ENCODE data around the gene NOS1AP.

Gene NOS1AP

GRCh38 chr1:162185314-162186025 is 116.0 kb downstream of the NOS1AP start:
- H3K27ac ChIP-seq (ENCODE audit: low read depth, low read length) = no peak overlapping the region
- no peaks in the 10 kb centered on the region for H3K36me3 ChIP-seq (ENCODE audit: insufficient read depth, low read length)
- H3K4me3 ChIP-seq (ENCODE audit: low read length) = no peak overlapping the region
- no peaks in the 10 kb centered on the region for H3K27me3 ChIP-seq (ENCODE audit: insufficient read depth, low read length)
- H3K9ac ChIP-seq (ENCODE audit: low read depth, low read length) = no peak overlapping the region
- 93% methylated on average over 3 of the region's 4 CpGs for WGBS
- peaks cover 8% of the 10 kb centered on the region for H3K4me1 ChIP-seq (ENCODE audit: insufficient read depth, low read length)
- H3K9me3 ChIP-seq (ENCODE audit: insufficient read depth, low read depth, low read length) = 0 out of 2 replicates have a peak, but pooled peaks cover 2% of the 10 kb centered on the region

- Histone ChIP-seq H3K4me3 (ENCODE audit: low read length) (no peak overlapping the region), H3K27ac (ENCODE audit: low read depth, low read length) (no peak overlapping the region), H3K9ac (ENCODE audit: low read depth, low read length) (no peak overlapping the region), H3K36me3 (ENCODE audit: insufficient read depth, low read length) (no peaks in the 10 kb centered on the region), H3K9me3 (ENCODE audit: insufficient read depth, low read depth, low read length) (0 out of 2 replicates have a peak, but pooled peaks cover 2% of the 10 kb centered on the region), H3K4me1 (ENCODE audit: insufficient read depth, low read length) (peaks cover 8% of the 10 kb centered on the region), H3K27me3 (ENCODE audit: insufficient read depth, low read length) (no peaks in the 10 kb centered on the region)
- WGBS = 100% methylated on average over 1 of the region's 1 CpG
Measured at GRCh38 chr1:162186026-162186374, 116.5 kb downstream of the NOS1AP start.

DNA sequence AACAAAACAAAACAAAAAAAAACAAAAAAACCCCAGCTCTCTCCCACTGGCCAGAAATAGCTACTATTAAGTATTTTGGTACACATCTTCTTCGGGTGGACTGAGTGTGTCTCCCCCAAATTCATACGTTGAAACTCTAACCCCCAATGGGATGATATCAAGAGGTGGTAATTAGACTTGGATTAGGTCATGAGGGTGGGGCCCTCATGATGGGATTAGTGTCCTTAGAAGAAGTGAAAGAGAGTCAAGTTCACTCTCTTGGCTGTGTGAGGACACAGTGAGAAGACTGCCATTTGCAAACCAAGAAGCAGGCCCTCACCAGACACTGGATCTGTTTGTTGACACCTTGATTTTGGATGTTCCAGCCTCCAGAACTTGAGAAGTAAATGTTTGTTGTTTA is 116.9 kb downstream of the NOS1AP start:
- Histone ChIP-seq H3K9me3 (ENCODE audit: insufficient read depth, low read depth, low read length) (0 out of 2 replicates have a peak, but pooled peaks cover 2% of the 10 kb centered on the region), H3K36me3 (ENCODE audit: insufficient read depth, low read length) (no peaks in the 10 kb centered on the region), H3K9ac (ENCODE audit: low read depth, low read length) (no peak overlapping the region), H3K4me3 (ENCODE audit: low read length) (no peak overlapping the region), H3K4me1 (ENCODE audit: insufficient read depth, low read length) (peaks cover 8% of the 10 kb centered on the region), H3K27ac (ENCODE audit: low read depth, low read length) (no peak overlapping the region), H3K27me3 (ENCODE audit: insufficient read depth, low read length) (no peaks in the 10 kb centered on the region)
- 0% methylated on average over 1 of the region's 2 CpGs for WGBS

- no peak overlapping the region for H3K27ac ChIP-seq (ENCODE audit: low read depth, low read length)
- 86% methylated on average over 1 of the region's 1 CpG for WGBS
Measured at GRCh38 chr1:162187687-162188276, 118.3 kb downstream of the NOS1AP start.

DNA sequence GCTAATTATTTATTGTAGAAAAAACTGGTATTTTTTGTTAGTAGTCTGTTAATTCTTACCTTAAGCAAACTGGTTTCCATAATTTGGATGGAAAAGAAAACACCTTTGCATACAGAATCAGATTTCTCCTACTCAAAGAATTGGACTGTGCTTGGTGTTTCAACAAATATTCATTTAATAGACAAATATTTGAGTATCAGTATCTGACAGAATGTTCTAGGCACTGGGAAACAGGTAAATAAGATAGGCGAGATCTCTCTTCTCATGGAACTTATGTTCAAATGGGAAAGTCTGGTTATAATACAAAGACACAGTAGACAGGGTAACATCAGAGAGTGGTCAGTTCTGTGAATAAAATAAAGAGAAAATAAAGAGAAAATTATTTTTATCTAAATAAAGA is 119.9 kb downstream of the NOS1AP start:
- Histone ChIP-seq H3K9ac (ENCODE audit: low read depth, low read length) (no peak overlapping the region), H3K4me1 (ENCODE audit: insufficient read depth, low read length) (peaks cover 27% of the 10 kb centered on the region), H3K27ac (ENCODE audit: low read depth, low read length) (no peak overlapping the region), H3K4me3 (ENCODE audit: low read length) (no peak overlapping the region), H3K9me3 (ENCODE audit: insufficient read depth, low read depth, low read length) (0 out of 2 replicates have a peak, but pooled peaks cover 2% of the 10 kb centered on the region), H3K27me3 (ENCODE audit: insufficient read depth, low read length) (no peaks in the 10 kb centered on the region), H3K36me3 (ENCODE audit: insufficient read depth, low read length) (no peaks in the 10 kb centered on the region)
- WGBS = 100% methylated on average over 1 of the region's 1 CpG

More at GRCh38 chr1:162187687-162188276, 118.3 kb downstream of the NOS1AP start:
- Histone ChIP-seq H3K27me3 (ENCODE audit: insufficient read depth, low read length) (no peaks in the 10 kb centered on the region), H3K9me3 (ENCODE audit: insufficient read depth, low read depth, low read length) (0 out of 2 replicates have a peak, but pooled peaks cover 2% of the 10 kb centered on the region), H3K4me1 (ENCODE audit: insufficient read depth, low read length) (peaks cover 14% of the 10 kb centered on the region), H3K36me3 (ENCODE audit: insufficient read depth, low read length) (no peaks in the 10 kb centered on the region), H3K4me3 (ENCODE audit: low read length) (no peak overlapping the region), H3K9ac (ENCODE audit: low read depth, low read length) (no peak overlapping the region)

DNA sequence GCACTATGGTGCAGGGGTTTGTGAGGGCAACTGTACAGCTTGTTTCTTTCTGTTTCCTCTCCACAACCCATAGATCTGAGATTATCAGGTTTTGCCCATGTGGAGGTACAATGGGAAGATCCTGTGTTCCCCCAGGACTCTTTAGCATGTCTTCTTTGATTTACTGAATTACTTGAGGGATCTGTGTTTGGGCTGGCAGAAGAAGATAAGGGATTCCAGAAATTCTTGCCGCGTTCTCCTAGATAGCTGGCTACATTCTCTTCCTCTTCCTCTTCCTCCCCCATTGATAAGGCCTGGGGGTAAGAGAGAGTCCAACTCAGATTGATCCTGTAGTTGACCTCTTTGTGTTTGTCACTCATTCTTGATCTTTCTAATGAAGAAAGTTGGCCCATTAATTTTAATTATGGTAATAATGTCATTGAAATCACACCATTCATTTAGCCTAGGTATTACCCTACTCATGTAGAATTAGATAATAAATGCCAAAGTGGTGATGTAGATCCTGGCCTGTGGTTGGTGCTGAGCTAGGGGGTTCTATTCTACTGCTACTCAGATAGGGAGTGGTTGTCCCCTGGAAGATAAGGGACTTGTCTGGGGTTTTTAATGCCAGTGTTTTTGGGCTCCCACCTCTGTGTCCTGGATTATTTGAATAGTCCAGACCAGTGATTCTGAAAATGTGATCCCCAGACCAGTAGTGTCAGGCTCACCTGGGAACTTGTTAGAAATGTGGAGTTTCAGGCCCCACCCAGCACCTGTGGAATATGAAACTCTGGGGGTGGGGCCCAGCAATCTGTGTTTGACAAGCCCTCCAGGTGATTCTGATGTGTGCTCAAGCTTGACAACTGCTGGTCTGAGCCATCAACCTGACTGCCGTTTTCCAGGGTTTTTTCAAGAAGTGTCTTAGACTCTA is 122.2 kb downstream of the NOS1AP start:
- Histone ChIP-seq H3K9me3 (ENCODE audit: insufficient read depth, low read depth, low read length) (0 out of 2 replicates have a peak, but pooled peaks cover under 1% of the 10 kb centered on the region), H3K27ac (ENCODE audit: low read depth, low read length) (no peak overlapping the region), H3K4me3 (ENCODE audit: low read length) (no peak overlapping the region), H3K4me1 (ENCODE audit: insufficient read depth, low read length) (peaks cover 21% of the 10 kb centered on the region), H3K27me3 (ENCODE audit: insufficient read depth, low read length) (no peaks in the 10 kb centered on the region), H3K36me3 (ENCODE audit: insufficient read depth, low read length) (no peaks in the 10 kb centered on the region), H3K9ac (ENCODE audit: low read depth, low read length) (no peak overlapping the region)
- 81% methylated on average over 1 of the region's 3 CpGs for WGBS

DNA sequence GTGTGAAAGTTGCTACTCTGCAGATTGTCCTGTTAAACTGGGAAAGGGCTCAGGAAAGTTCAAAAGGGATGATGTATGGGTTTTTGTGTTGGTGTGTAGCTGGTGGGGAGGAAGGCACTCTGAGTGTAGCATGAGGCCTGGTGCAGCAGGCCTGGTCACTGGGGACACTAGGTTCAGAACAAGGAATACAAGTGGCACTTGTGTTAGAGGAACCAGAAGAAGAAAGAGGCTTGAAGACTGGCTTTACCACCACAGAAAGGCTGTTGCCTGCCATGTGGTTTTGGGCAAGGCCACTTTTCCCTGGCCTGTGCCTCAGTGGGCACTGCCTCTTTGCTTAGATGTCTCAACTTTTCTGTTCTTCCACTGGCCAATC is 122.8 kb downstream of the NOS1AP start:
- no peaks in the 10 kb centered on the region for H3K9me3 ChIP-seq (ENCODE audit: insufficient read depth, low read depth, low read length)
- peaks cover 27% of the 10 kb centered on the region for H3K4me1 ChIP-seq (ENCODE audit: insufficient read depth, low read length)
- no peaks in the 10 kb centered on the region for H3K36me3 ChIP-seq (ENCODE audit: insufficient read depth, low read length)
- no peaks in the 10 kb centered on the region for H3K27me3 ChIP-seq (ENCODE audit: insufficient read depth, low read length)
- no peak overlapping the region for H3K27ac ChIP-seq (ENCODE audit: low read depth, low read length)
- H3K4me3 ChIP-seq (ENCODE audit: low read length) = no peak overlapping the region
- no peak overlapping the region for H3K9ac ChIP-seq (ENCODE audit: low read depth, low read length)

GRCh38 chr1:162192763-162193162 is 123.3 kb downstream of the NOS1AP start:
- WGBS = 97% methylated on average over 1 of the region's 1 CpG
- no peaks in the 10 kb centered on the region for H3K27me3 ChIP-seq (ENCODE audit: insufficient read depth, low read length)
- H3K36me3 ChIP-seq (ENCODE audit: insufficient read depth, low read length) = no peaks in the 10 kb centered on the region
- no peak overlapping the region for H3K4me3 ChIP-seq (ENCODE audit: low read length)
- no peak overlapping the region for H3K27ac ChIP-seq (ENCODE audit: low read depth, low read length)
- H3K9ac ChIP-seq (ENCODE audit: low read depth, low read length) = no peak overlapping the region
- no peaks in the 10 kb centered on the region for H3K9me3 ChIP-seq (ENCODE audit: insufficient read depth, low read depth, low read length)
- H3K4me1 ChIP-seq (ENCODE audit: insufficient read depth, low read length) = peaks cover 32% of the 10 kb centered on the region

GRCh38 chr1:162193221-162193620 is 123.7 kb downstream of the NOS1AP start:
- Histone ChIP-seq H3K4me3 (ENCODE audit: low read length) (no peak overlapping the region), H3K4me1 (ENCODE audit: insufficient read depth, low read length) (peaks cover 36% of the 10 kb centered on the region), H3K27me3 (ENCODE audit: insufficient read depth, low read length) (no peaks in the 10 kb centered on the region), H3K27ac (ENCODE audit: low read depth, low read length) (no peak overlapping the region), H3K9me3 (ENCODE audit: insufficient read depth, low read depth, low read length) (no peaks in the 10 kb centered on the region), H3K9ac (ENCODE audit: low read depth, low read length) (no peak overlapping the region), H3K36me3 (ENCODE audit: insufficient read depth, low read length) (no peaks in the 10 kb centered on the region)
- WGBS = 85% methylated on average over 2 of the region's 2 CpGs

DNA sequence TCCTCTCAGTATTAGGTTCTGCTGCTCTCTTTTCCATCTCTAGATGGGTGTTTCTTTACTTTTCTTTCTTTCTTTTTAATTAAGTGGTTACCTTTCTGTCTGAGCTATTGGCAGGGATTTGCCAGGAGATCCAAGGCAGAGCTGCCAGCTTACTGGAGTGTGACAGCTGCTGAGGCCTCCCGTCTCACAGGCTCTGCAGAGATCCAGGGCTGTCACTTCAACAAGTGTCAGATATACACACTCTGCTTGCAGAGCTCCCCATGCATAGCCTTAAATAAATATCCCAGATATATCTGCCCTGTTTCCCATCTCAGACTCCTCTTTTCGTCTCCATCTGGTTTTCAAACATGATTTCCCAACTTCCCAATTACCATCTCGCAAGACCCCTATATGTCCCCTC is 124.3 kb downstream of the NOS1AP start:
- Histone ChIP-seq H3K9me3 (ENCODE audit: insufficient read depth, low read depth, low read length) (no peaks in the 10 kb centered on the region), H3K36me3 (ENCODE audit: insufficient read depth, low read length) (no peaks in the 10 kb centered on the region), H3K27me3 (ENCODE audit: insufficient read depth, low read length) (no peaks in the 10 kb centered on the region), H3K27ac (ENCODE audit: low read depth, low read length) (no peak overlapping the region), H3K9ac (ENCODE audit: low read depth, low read length) (no peak overlapping the region), H3K4me3 (ENCODE audit: low read length) (no peak overlapping the region), H3K4me1 (ENCODE audit: insufficient read depth, low read length) (peaks cover 41% of the 10 kb centered on the region)
- 83% methylated on average over 3 of the region's 3 CpGs for WGBS

GRCh38 chr1:162195567-162195966 is 126.1 kb downstream of the NOS1AP start:
- H3K27ac ChIP-seq (ENCODE audit: low read depth, low read length) = no peak overlapping the region
- H3K4me1 ChIP-seq (ENCODE audit: insufficient read depth, low read length) = peaks cover 50% of the 10 kb centered on the region
- H3K9ac ChIP-seq (ENCODE audit: low read depth, low read length) = no peak overlapping the region
- no peaks in the 10 kb centered on the region for H3K9me3 ChIP-seq (ENCODE audit: insufficient read depth, low read depth, low read length)
- 98% methylated on average over 4 of the region's 4 CpGs for WGBS
- no peaks in the 10 kb centered on the region for H3K27me3 ChIP-seq (ENCODE audit: insufficient read depth, low read length)
- H3K4me3 ChIP-seq (ENCODE audit: low read length) = no peak overlapping the region
- no peaks in the 10 kb centered on the region for H3K36me3 ChIP-seq (ENCODE audit: insufficient read depth, low read length)

All from HUES64 (cell line).